IPS-18a (cell line): ENCODE measurements around the gene PRR5L.

ENCODE experiments used
- H3K27ac ChIP-seq: one replicate; pipeline ENCODE4 v1.5.1; 2013; ENCODE audit warnings: low read length
- H3K27me3 ChIP-seq: one replicate; pipeline ENCODE4 v1.6.1; 2013; ENCODE audit warnings: mild to moderate bottlenecking, low read length; ENCODE audit not compliant: control insufficient read depth, insufficient read depth
- H3K36me3 ChIP-seq: one replicate; pipeline ENCODE4 v1.6.1; 2013; ENCODE audit warnings: low read depth, low read length; ENCODE audit not compliant: control insufficient read depth
- H3K4me1 ChIP-seq: one replicate; pipeline ENCODE4 v1.6.1; 2013; ENCODE audit warnings: low read depth, low read length; ENCODE audit not compliant: control insufficient read depth
- H3K4me3 ChIP-seq: one replicate; pipeline ENCODE4 v1.5.1; 2013; ENCODE audit warnings: low read length
- H3K9ac ChIP-seq: one replicate; pipeline ENCODE4 v1.6.1; 2013; ENCODE audit warnings: mild to moderate bottlenecking, low read length, moderate library complexity
- H3K9me3 ChIP-seq: one replicate; pipeline ENCODE4 v1.6.1; 2013; ENCODE audit warnings: low read depth, low read length; ENCODE audit not compliant: control insufficient read depth

PRR5L gene, protein sequence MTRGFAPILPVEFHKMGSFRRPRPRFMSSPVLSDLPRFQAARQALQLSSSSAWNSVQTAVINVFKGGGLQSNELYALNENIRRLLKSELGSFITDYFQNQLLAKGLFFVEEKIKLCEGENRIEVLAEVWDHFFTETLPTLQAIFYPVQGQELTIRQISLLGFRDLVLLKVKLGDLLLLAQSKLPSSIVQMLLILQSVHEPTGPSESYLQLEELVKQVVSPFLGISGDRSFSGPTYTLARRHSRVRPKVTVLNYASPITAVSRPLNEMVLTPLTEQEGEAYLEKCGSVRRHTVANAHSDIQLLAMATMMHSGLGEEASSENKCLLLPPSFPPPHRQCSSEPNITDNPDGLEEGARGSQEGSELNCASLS

GRCh38 chr11:36295926-36296325 lies at the start of gene PRR5L:
Gene PRR5L, plus strand, starts transcription at chr11:36296288. Its CDS starts 104,834 bp downstream, at chr11:36401122.
- H3K27ac ChIP-seq: no peak within 1 kb of the TSS

DNA sequence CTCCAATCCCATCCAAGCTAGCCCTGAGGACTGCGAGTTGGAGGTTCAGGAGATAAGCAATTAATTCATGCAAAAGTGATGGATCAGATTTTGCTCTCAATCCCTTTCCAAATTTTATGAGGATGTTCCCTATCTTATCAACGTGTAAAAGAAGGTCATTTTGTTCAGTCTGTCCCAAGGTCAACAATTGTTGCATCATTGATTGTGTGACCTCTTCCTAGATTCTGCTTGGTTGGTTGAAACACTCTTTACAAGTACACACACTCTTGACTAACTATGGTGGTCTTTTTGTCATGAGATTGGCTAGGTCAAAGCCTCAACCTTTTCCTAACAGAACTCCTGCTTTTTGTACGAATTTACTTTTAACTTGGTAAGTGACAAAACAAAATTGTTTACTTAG lies 48.6 kb upstream of the PRR5L start:
- Histone ChIP-seq H3K4me1 (no peaks in the 10 kb centered on the region), H3K4me3 (no peak overlapping the region), H3K9me3 (no peaks in the 10 kb centered on the region), H3K27ac (no peak overlapping the region), H3K9ac (no peak overlapping the region), H3K27me3 (no peaks in the 10 kb centered on the region), H3K36me3 (no peaks in the 10 kb centered on the region)

More at GRCh38 chr11:36295926-36296325, at the start of gene PRR5L:
- no peak within 1 kb of the TSS for H3K4me3 ChIP-seq
- no peaks in the 10 kb centered on the region for H3K4me1 ChIP-seq
- no peak within 1 kb of the TSS for H3K9ac ChIP-seq
- no peaks in the 10 kb centered on the region for H3K36me3 ChIP-seq
- no peaks in the 10 kb centered on the region for H3K27me3 ChIP-seq
- no peaks in the 10 kb centered on the region for H3K9me3 ChIP-seq

DNA sequence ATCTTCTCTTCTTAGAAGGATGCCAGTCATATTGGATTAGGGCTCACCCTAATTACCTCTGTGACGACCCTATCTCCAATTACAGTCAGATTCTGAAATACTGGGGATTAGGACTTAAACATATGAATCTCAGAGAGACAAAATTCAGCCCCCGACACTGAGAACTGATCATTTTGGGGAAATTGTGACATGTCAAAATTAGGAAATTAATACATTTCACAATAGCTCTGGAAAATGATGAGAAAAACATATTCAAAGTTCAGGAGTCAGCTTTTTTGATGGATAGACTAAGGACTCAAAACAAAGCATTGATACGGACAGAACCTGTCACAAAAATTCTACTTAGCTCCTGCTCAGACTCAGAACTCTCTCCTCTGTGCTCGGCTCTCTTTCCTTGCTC lies 47.7 kb upstream of the PRR5L start:
- Histone ChIP-seq H3K9me3 (no peaks in the 10 kb centered on the region), H3K9ac (no peak overlapping the region), H3K27ac (no peak overlapping the region), H3K4me1 (no peaks in the 10 kb centered on the region), H3K27me3 (no peaks in the 10 kb centered on the region), H3K36me3 (no peaks in the 10 kb centered on the region), H3K4me3 (no peak overlapping the region)

GRCh38 chr11:36249246-36249645 lies 46.8 kb upstream of the PRR5L start:
- H3K27me3 ChIP-seq: no peaks in the 10 kb centered on the region
- H3K4me3 ChIP-seq: no peak overlapping the region
- H3K27ac ChIP-seq: no peak overlapping the region
- H3K36me3 ChIP-seq: no peaks in the 10 kb centered on the region
- no peaks in the 10 kb centered on the region for H3K9me3 ChIP-seq
- H3K4me1 ChIP-seq: no peaks in the 10 kb centered on the region
- no peak overlapping the region for H3K9ac ChIP-seq

DNA sequence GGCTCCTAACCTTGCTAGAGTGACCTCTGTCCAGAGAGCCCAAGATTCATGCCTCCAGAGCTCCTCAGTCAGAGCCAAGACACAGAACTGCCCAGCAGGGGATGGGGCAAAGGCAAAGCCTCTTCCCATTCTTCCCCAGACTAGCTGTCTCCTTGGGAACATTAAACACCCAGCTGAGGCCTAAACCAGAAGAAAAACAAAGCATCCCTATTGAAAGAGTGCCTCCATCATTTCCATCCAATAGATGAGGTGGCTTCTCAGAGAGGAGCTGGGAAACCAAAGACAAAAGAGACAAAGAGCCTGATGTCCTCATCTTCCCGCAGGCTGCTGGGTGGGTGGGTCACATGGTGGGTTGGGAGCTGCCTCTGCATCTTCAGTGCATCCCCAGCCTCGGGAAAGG lies 44.3 kb upstream of the PRR5L start:
- Histone ChIP-seq H3K9ac (no peak overlapping the region), H3K27me3 (no peaks in the 10 kb centered on the region), H3K27ac (no peak overlapping the region)

DNA sequence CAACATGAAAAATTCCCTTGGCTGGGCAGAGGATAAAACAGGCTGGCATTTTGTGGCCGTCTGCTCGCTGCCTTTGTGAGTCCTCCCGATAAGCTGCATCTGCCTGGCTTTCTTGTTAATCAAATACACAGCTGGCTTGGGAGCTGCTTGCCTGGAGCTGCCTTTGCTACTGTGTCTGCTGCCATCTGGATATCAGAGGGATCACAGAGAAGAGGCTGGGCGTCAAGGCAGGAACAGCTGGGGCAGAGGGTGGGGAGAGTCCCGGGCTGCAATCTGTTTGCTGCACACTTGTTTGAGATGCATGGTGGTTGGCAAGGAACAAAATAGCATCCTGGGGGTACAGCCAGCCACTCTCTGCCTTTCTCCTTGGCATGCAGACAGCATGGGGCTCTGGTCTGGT lies 42.9 kb upstream of the PRR5L start:
- no peak overlapping the region for H3K27ac ChIP-seq
- H3K36me3 ChIP-seq: no peaks in the 10 kb centered on the region
- no peak overlapping the region for H3K4me3 ChIP-seq
- no peaks in the 10 kb centered on the region for H3K9me3 ChIP-seq
- no peaks in the 10 kb centered on the region for H3K4me1 ChIP-seq
- H3K9ac ChIP-seq: no peak overlapping the region
- H3K27me3 ChIP-seq: no peaks in the 10 kb centered on the region

More for the DNA sequence above, 44.3 kb upstream of the PRR5L start:
- H3K36me3 ChIP-seq: no peaks in the 10 kb centered on the region
- H3K4me3 ChIP-seq: no peak overlapping the region
- no peaks in the 10 kb centered on the region for H3K4me1 ChIP-seq
- no peaks in the 10 kb centered on the region for H3K9me3 ChIP-seq

- no peaks in the 10 kb centered on the region for H3K27me3 ChIP-seq
- no peak overlapping the region for H3K27ac ChIP-seq
- no peak overlapping the region for H3K4me3 ChIP-seq
- H3K4me1 ChIP-seq: no peaks in the 10 kb centered on the region
- H3K9ac ChIP-seq: no peak overlapping the region
- H3K9me3 ChIP-seq: no peaks in the 10 kb centered on the region
- H3K36me3 ChIP-seq: no peaks in the 10 kb centered on the region
Measured at GRCh38 chr11:36254713-36255112, 41.4 kb upstream of the PRR5L start.

DNA sequence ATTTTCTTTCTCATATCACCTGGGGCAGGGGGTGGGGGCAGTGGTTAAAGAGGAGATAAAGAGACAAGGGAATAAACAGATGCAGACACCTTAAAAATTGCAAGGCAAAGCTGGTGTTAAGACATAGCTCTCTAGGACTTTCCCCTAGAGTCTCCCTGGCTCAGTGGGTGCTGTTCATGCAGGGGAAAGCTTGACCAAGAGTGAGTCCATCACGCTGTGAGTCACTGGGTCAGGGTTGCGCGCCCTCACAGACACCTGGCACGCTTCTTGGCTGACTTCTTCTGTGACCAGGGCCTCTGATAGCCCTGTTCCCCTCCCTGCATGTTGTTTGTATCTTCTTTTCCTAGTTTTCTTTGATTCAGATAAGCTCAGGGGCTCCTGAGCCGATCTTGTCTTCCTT lies 38.7 kb upstream of the PRR5L start:
- no peak overlapping the region for H3K4me3 ChIP-seq
- H3K4me1 ChIP-seq: peaks cover 3% of the 10 kb centered on the region
- no peaks in the 10 kb centered on the region for H3K9me3 ChIP-seq
- H3K27ac ChIP-seq: no peak overlapping the region
- no peak overlapping the region for H3K9ac ChIP-seq
- H3K27me3 ChIP-seq: no peaks in the 10 kb centered on the region
- no peaks in the 10 kb centered on the region for H3K36me3 ChIP-seq

- peaks cover 3% of the 10 kb centered on the region for H3K4me1 ChIP-seq
- H3K9ac ChIP-seq: no peak overlapping the region
- no peaks in the 10 kb centered on the region for H3K27me3 ChIP-seq
- no peak overlapping the region for H3K27ac ChIP-seq
- H3K9me3 ChIP-seq: no peaks in the 10 kb centered on the region
- H3K36me3 ChIP-seq: no peaks in the 10 kb centered on the region
- H3K4me3 ChIP-seq: no peak overlapping the region
Measured at GRCh38 chr11:36258730-36259360, 37.2 kb upstream of the PRR5L start.

DNA sequence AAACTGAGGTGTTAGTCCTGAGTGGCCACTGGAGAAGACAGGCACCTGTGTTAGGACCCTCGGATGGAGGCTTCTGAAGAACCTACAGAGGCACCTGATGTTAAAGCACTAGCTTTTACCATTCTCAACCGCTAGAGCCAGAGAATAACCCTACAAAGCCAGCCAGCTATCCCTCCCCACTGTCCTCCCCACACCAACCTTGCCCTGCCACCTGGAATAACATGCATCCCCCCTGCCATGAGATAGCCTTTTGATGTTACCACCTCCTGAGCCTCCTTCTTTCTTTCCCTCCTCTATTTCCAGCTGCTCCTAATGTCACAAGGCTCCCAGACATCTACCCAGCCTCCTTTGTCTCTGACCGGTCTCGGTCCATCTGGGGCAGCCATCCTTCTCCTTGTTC lies 35.0 kb upstream of the PRR5L start:
- Histone ChIP-seq H3K27me3 (no peaks in the 10 kb centered on the region), H3K4me3 (no peak overlapping the region), H3K9me3 (no peaks in the 10 kb centered on the region), H3K36me3 (no peaks in the 10 kb centered on the region), H3K27ac (no peak overlapping the region), H3K9ac (no peak overlapping the region), H3K4me1 (peaks cover 3% of the 10 kb centered on the region)

DNA sequence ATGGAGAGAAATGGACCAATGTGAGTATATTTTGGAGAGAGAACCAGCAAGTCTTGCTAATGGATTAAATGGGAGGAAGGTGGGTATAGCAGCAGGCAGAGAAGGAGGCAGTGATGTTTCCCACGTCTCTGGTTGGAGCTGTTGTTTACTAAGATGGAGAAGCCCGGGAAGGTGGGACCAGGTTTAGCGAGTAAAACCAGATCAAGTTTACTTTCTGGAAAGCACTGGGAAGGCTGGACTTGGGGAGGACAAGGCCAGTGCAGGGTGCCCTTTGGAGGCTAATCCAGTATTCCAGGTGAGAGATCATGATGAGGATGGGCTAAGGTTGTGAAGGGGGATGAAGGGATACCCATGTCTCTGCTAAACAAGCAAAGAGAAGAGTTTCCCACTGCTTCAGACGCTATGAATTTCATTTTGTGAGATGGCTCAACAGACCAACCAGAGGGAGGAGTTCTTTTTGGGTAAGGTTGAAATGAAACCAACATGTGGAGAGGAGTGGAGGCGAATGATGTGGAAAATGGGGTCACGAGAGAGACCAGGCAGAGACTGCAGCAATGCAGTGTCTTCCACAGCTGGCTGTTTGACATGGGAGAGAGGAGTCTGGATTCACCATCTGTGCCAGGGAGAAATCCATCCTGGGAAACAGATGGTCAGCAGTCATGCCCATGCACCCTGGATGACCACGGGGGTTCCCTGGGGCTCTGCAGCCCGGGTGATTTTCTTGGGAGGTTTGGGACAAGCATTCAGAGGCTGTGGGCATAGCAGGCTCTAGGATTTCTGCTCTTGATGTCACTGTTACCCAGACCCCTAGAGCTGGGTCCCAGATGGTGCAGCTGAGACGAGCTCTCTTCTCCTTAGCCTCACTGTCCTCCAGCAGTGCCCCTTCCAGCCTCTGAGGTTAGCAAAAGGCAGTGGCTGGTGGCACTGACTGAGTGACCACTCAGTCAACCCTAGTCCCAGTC lies 31.8 kb upstream of the PRR5L start:
- Histone ChIP-seq H3K9ac (no peak overlapping the region), H3K27me3 (no peaks in the 10 kb centered on the region), H3K4me3 (no peak overlapping the region), H3K36me3 (no peaks in the 10 kb centered on the region), H3K27ac (no peak overlapping the region), H3K4me1 (peaks cover 3% of the 10 kb centered on the region), H3K9me3 (no peaks in the 10 kb centered on the region)
